RWPE2 (cell line): ENCODE measurements around the gene ACYP1.

Source experiments
- ATAC-seq: fragments of 200-7000 bp; cut with Tn5 transposase; 3 replicates; pipeline ENCODE4 v1.9.1; 2021; ENCODE audit warnings: low read depth
- DNase-seq: peaks from one replicate; pipeline ENCODE4 v3.0.0-alpha.2; 2020; ENCODE audit warnings: low spot score
- H3K27ac ChIP-seq: fragments of 450-650 bp; 2 replicates; pipeline ENCODE4 v1.5.1; 2017; ENCODE audit warnings: mild to moderate bottlenecking; ENCODE audit not compliant: poor library complexity, severe bottlenecking
- H3K27me3 ChIP-seq: fragments of 250-450 bp; sonication (Bioruptor Pico); 2 replicates; pipeline ENCODE4 v1.5.1; 2021; ENCODE audit warnings: mild to moderate bottlenecking, moderate library complexity; ENCODE audit not compliant: insufficient read depth, poor library complexity, severe bottlenecking
- H3K36me3 ChIP-seq: fragments of 250-450 bp; sonication (Bioruptor Pico); 2 replicates; pipeline ENCODE4 v1.5.1; 2020; ENCODE audit warnings: low read depth, mild to moderate bottlenecking, moderate library complexity
- H3K4me1 ChIP-seq: fragments of 250-450 bp; sonication (Bioruptor Pico); 2 replicates; pipeline ENCODE4 v1.5.1; 2021; ENCODE audit warnings: mild to moderate bottlenecking, moderate library complexity; ENCODE audit not compliant: insufficient read depth, poor library complexity, severe bottlenecking
- H3K4me3 ChIP-seq: fragments of 250-450 bp; sonication (Bioruptor Pico); 2 replicates; pipeline ENCODE4 v1.5.1; 2021; ENCODE audit warnings: mild to moderate bottlenecking, moderate library complexity; ENCODE audit not compliant: severe bottlenecking
- H3K9me3 ChIP-seq: fragments of 250-450 bp; sonication (Bioruptor Pico); 2 replicates; pipeline ENCODE4 v1.5.1; 2021; ENCODE audit warnings: mild to moderate bottlenecking, moderate library complexity; ENCODE audit not compliant: severe bottlenecking
- CTCF ChIP-seq: fragments of 450-650 bp; IDR thresholded peaks from one replicate; pipeline ENCODE4 v1.5.1; 2017; ENCODE audit warnings: mild to moderate bottlenecking, moderate library complexity; ENCODE audit not compliant: poor library complexity, severe bottlenecking

ACYP1 gene

GRCh38 chr14:75063491-75064204, at the start of gene ACYP1:
TSS of gene ACYP1 (minus strand) at chr14:75064024. CDS start at chr14:75063553, 471 bp downstream.
- TF ChIP-seq CTCF: peak; percentile 17
- Histone ChIP-seq H3K4me3 (peak within 1 kb of the TSS; percentile 80), H3K4me1 (no peaks in the 10 kb centered on the region), H3K36me3 (peaks cover 25% of the 10 kb centered on the region), H3K9me3 (no peaks in the 10 kb centered on the region), H3K27ac (peak within 1 kb of the TSS; percentile 48), H3K27me3 (no peaks in the 10 kb centered on the region)
- peak; percentile 96 for ATAC-seq
- DNase-seq: peak; percentile 92

- no peak overlapping the region for H3K4me3 ChIP-seq
- DNase-seq: no peak
- no peaks in the 10 kb centered on the region for H3K4me1 ChIP-seq
- peaks cover 94% of the 10 kb centered on the region for H3K36me3 ChIP-seq
- H3K27ac ChIP-seq: no peak overlapping the region
- no peaks in the 10 kb centered on the region for H3K27me3 ChIP-seq
- H3K9me3 ChIP-seq: no peaks in the 10 kb centered on the region
- no peak for TF ChIP-seq CTCF
- ATAC-seq: no peak
Measured at GRCh38 chr14:75109877-75110276, 46.1 kb upstream of the ACYP1 start.

- DNase-seq (no peak), ATAC-seq (no peak)
- Histone ChIP-seq H3K4me1 (no peaks in the 10 kb centered on the region), H3K36me3 (peaks cover 87% of the 10 kb centered on the region), H3K9me3 (no peaks in the 10 kb centered on the region), H3K4me3 (no peak overlapping the region), H3K27me3 (no peaks in the 10 kb centered on the region), H3K27ac (no peak overlapping the region)
- no peak for TF ChIP-seq CTCF
Measured at GRCh38 chr14:75107186-75107585, 43.4 kb upstream of the ACYP1 start.

GRCh38 chr14:75101491-75101890, 37.7 kb upstream of the ACYP1 start:
- DNase-seq: no peak
- H3K9me3 ChIP-seq: no peaks in the 10 kb centered on the region
- no peak overlapping the region for H3K4me3 ChIP-seq
- no peaks in the 10 kb centered on the region for H3K27me3 ChIP-seq
- no peak overlapping the region for H3K27ac ChIP-seq
- TF ChIP-seq CTCF: no peak
- ATAC-seq: no peak
- H3K36me3 ChIP-seq: peaks cover 88% of the 10 kb centered on the region
- no peaks in the 10 kb centered on the region for H3K4me1 ChIP-seq

GRCh38 chr14:75098682-75099081, 34.9 kb upstream of the ACYP1 start:
- no peak for TF ChIP-seq CTCF
- Histone ChIP-seq H3K27ac (no peak overlapping the region), H3K36me3 (peaks cover 98% of the 10 kb centered on the region), H3K9me3 (no peaks in the 10 kb centered on the region), H3K4me3 (no peak overlapping the region), H3K27me3 (no peaks in the 10 kb centered on the region), H3K4me1 (no peaks in the 10 kb centered on the region)
- ATAC-seq (no peak), DNase-seq (no peak)
